Fibroblast of the aortic adventitia (primary cell): ENCODE measurements around the gene USP6. TPM values are rescaled to one million over a fixed set of nuclear protein-coding genes. Genes with fewer than 3 reads are reported as not detected.
"Not testable (repeated sequence)": the region's sequence is repeated elsewhere in the genome, so short reads cannot be mapped to it uniquely, and the experiment has no call there.

ENCODE experiments used
- DNase-seq: peaks from one replicate; pipeline ENCODE4 v3.0.0-alpha.2; 2010; ENCODE audit warnings: low read depth
- H3K4me3 ChIP-seq: 2 replicates; pipeline ENCODE4 v1.5.1; 2011; ENCODE audit warnings: low read depth, mild to moderate bottlenecking, control low read depth, low read length, moderate library complexity
- CTCF ChIP-seq: IDR thresholded peaks from 2 replicates; pipeline ENCODE4 v1.5.1; 2011; ENCODE audit warnings: mild to moderate bottlenecking, low read length, control low read depth, inconsistent platforms; ENCODE audit not compliant: insufficient read depth
- total RNA-seq: library from RNA; depleted of rRNA; stranded (reverse); fragments of >200 nt; gene quantifications from 2 replicates; pipeline ENCODE4 v1.2.3, GENCODE V29; 2012; ENCODE audit warnings: low replicate concordance

Gene USP6
- total RNA-seq, 1 donor, result not detected

DNA sequence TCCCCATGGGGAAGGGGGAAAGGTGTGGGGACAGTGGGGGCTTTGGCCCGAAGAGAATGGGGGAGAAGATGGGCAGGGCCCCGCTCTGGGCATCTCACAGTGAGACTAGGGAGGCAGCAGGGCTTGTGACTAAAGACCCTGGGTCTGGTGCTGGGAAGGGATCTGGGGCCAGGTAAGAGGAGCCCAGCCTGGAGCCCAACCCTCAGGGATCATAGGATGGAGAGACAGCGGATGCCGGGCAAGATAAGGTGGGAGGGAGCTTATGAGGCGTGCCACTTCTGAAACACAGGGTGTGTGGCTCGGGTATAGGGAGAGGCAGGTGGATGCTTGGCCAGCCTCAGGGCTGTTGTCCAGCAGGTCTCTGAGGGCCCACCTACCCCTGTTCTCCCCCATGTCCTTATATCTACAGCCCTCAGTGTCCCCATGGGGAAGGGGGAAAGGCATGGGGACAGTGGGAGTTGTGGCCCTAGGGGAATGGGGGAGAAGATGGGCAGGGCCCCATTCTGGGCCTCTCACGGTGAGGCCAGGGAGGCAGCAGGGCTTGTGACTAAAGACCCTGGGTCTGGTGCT is 15.4 kb downstream of the USP6 start:
- no peak for TF ChIP-seq CTCF
- H3K4me3 ChIP-seq, result no peak overlapping the region
- DNase-seq, result no peak

- DNase-seq, H3K4me3 ChIP-seq: not testable (repeated sequence)
Observed at GRCh38 chr17:5131799-5132502, 16.1 kb downstream of the USP6 start.

DNA sequence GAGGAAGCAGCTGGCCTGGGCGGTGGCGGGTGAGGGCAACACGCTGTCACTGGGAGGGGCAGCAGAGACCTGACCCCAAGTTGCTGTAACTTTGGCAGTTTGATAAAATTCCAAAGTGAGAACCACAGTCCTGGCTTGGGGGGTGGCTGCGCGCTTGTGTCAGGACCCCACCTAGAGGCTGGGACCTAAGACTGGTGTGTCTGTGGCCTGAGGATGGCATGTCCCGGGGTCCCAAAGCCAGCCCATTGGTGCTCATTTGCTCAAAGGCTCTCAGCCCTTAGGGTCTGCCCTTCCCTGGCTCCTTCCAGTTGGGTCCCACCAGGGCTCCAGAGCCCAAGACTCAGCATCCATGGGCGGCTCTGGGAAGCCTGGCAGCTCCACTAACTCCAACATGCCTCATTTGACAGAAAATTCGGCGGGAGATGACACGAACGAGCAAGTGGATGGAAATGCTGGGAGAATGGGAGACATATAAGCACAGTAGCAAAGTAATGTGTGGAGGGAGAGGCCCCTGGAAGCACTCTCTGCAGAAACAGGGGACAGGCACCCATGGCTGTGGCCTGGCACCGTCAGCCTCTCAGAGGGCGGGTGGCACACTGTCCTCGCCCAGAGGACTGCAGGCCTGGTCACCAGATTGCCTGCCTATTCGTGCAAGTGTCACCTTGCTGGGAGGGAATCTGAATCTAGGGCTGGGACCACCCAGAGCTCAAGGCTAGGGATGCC is 16.8 kb downstream of the USP6 start:
- not testable (repeated sequence) for DNase-seq, H3K4me3 ChIP-seq

DNA sequence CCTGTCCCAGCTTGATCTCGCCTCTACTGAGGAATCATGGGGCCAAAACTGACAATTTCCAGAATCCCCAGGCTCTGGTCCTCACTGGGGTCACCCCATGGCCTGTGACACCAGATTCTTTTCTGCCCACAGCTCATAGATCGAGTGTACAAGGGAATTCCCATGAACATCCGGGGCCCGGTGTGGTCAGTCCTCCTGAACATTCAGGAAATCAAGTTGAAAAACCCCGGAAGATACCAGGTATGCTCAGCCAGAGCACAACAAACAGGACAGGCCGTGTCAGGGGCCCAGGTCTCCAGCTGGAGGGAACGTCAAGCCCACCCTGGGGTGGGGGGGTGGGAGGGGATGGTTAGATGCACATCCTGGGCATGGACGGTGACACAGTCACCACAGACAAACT is 17.5 kb downstream of the USP6 start:
- no peak for DNase-seq
- no peak for TF ChIP-seq CTCF
- no peak overlapping the region for H3K4me3 ChIP-seq

DNA sequence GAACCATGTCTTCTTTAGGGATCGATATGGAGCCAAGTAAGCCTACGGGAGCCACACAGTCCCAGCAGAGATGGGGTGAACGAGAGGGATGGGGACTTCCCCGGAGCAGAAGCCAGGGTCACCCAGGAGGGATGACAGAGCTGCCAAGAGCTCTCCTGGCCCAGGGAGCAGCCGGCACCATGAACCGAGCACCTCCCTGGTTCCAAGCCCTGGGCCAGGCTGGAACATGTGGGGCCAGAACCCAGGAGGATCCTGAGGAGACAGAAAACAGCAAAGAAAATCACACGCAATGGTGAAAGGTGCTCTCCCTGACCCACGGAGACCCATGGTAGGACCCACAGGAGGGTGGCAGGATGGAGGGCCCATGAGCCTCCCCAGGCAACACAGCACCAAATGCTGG is 18.1 kb downstream of the USP6 start:
- H3K4me3 ChIP-seq, DNase-seq: not testable (repeated sequence)

GRCh38 chr17:5134571-5134970 is 18.7 kb downstream of the USP6 start:
- H3K4me3 ChIP-seq, DNase-seq: not testable (repeated sequence)

- not testable (repeated sequence) for H3K4me3 ChIP-seq, DNase-seq
Observed at GRCh38 chr17:5135131-5135712, 19.4 kb downstream of the USP6 start.

DNA sequence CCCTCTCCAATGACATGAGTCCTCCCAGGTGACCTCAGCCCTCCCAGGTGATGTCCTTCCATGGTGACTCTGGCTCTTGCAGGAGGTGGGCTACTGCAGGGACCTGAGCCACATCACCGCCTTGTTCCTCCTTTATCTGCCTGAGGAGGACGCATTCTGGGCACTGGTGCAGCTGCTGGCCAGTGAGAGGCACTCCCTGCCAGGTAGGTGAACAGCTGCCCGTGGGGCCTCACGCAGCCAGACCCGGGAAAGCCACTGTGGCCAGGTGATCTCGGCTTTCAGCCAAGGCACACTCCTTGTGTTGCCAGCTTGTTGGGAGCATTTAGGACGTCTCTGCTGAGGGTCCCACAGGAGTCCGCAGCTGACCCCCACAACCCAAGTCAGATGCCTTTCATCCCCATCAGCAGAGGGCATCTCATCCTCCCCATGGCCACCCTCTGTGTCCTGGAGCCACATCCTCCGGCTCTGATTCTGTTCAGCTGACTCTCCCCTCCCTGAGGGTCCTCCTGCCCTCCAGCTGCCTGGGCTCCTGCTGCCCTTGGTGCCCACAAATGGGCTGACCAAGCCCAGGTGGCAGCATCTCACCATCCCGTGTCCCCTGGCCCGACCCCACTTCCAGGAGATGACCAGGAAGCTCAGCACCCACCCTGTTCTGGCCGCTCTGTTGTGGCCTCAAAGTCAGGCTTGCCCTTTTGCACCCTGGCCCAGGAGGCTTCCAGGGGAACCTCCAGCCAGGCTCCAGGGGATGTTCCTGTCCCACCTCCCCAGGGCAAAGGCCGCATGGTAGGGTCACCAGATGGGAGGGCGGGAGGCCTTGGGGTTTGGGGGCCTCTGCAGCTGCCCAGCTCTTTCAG is 20.1 kb downstream of the USP6 start:
- no peak for DNase-seq
- TF ChIP-seq CTCF, result no peak

DNA sequence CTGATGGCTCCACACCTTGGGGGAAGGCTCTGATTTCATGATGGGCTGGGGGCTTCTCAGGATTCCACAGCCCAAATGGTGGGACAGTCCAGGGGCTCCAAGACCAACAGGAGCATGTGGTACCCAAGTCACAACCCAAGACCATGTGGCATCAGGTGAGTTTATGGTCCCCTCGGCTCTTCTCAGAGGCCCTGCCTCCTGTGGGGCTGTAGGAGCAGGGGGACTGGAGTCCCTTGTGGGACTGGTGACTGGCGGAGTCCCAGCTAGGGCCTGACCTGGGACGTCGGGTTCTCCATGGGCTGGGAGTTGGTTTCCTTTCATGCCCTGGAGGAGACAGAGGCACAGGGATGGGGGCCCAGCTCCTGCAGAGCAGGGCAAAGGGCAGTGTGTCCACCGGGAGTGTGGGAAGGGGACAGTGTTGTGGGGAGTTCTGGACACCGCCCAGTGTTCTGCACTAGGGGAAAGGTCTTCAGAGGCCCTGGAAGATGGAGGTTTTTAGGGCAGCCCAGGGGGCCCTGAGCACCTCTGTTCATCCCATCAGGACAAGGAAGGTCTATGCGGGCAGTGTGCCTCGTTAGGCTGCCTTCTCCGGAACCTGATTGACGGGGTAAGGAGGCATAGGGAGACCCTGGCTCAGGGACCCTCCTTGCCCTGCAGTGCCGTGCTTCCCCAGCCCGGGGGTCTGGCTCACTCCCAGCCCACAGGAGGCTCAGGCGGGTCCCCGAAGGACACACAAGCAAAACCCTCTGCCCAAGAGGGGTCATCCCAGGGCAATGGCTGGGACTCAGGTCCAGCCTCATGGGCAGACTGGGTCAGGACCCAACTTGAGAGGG is 21.0 kb downstream of the USP6 start:
- H3K4me3 ChIP-seq, DNase-seq: not testable (repeated sequence)

More for the DNA sequence above, 20.1 kb downstream of the USP6 start:
- H3K4me3 ChIP-seq, result no peak overlapping the region

DNA sequence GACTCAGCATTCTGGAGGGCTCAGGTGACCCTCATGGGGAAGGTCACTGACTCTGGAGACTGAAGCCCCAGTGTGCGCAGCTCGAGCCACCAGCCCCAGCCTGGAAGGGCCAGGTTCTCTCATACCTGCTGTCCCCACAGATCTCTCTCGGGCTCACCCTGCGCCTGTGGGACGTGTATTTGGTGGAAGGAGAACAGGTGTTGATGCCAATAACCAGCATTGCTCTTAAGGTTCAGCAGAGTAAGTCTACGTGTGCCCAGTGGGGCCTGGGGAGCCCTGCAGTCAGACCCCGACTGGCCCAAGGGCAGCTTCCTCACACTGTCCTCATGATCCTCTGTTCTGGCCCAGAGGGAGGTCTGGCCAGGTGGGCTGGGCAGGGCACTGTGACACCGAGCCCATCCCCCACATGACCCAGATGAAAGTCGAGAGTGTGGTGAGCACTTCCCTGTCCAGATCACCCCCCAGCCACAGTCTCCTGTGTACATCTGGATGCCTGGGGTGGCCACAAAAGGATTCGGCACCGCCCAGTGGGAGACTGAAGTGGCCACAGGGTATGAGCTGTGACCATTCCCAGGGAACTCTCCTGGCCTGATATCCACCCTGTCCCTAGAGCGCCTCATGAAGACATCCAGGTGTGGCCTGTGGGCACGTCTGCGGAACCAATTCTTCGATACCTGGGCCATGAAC is 21.8 kb downstream of the USP6 start:
- H3K4me3 ChIP-seq, DNase-seq: not testable (repeated sequence)

DNA sequence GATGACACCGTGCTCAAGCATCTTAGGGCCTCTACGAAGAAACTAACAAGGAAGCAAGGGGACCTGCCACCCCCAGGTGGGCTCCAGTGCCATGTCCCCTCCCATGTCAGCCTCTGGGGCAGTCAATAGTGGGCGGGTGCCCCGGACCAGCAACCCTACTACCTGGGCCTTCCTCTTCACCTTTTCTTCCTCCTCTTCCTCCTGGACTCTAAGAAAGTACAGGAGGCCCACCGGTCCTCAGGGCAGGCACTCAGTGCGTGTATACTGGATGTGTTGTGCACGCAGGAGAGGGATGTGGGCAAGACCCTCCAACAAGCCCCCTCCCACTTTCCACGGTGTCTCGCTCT is 22.3 kb downstream of the USP6 start:
- H3K4me3 ChIP-seq, DNase-seq: not testable (repeated sequence)
